ENCODE results near the gene IKZF3.

Gene IKZF3

GRCh38 chr17:39841134-39841683 lies 22.9 kb downstream of the IKZF3 start:
- no peak for TF ChIP-seq CTCF (conservative IDR thresholded peaks at IDR 0.05; ENCODE audit: low read depth, low read length)
- Histone ChIP-seq H3K4me3 (IDR thresholded peaks at IDR 0.05; ENCODE audit: insufficient read depth, low read depth, low read length) (no peak overlapping the region), H3K4me1 (ENCODE audit: low read depth, poor library complexity, severe bottlenecking) (peaks cover 75% of the 10 kb centered on the region), H2AFZ (ENCODE audit: low read depth) (no peak overlapping the region), H4K20me1 (ENCODE audit: insufficient read depth) (no peaks in the 10 kb centered on the region), H3K27ac (no peak overlapping the region), H3K9ac (no peak overlapping the region), H3K79me2 (ENCODE audit: insufficient read depth, low read depth) (peaks cover 98% of the 10 kb centered on the region), H3K27me3 (ENCODE audit: insufficient read depth, low read depth) (no peaks in the 10 kb centered on the region), H3K36me3 (ENCODE audit: insufficient read depth) (peaks cover 14% of the 10 kb centered on the region; the same call in 1 of the 2 replicates), H3K4me2 (no peak overlapping the region; the same call in 1 of the 2 replicates)

- Histone ChIP-seq H3K4me3 (IDR thresholded peaks at IDR 0.05; ENCODE audit: insufficient read depth, low read depth, low read length) (no peak overlapping the region), H3K36me3 (ENCODE audit: insufficient read depth) (peaks cover 14% of the 10 kb centered on the region; the same call in 1 of the 2 replicates), H3K4me2 (no peak overlapping the region), H3K4me1 (ENCODE audit: low read depth, poor library complexity, severe bottlenecking) (peaks cover 75% of the 10 kb centered on the region), H3K27ac (no peak overlapping the region), H3K27me3 (ENCODE audit: insufficient read depth, low read depth) (no peaks in the 10 kb centered on the region), H4K20me1 (ENCODE audit: insufficient read depth) (no peaks in the 10 kb centered on the region), H3K79me2 (ENCODE audit: insufficient read depth, low read depth) (peaks cover 98% of the 10 kb centered on the region), H2AFZ (ENCODE audit: low read depth) (no peak overlapping the region), H3K9ac (no peak overlapping the region)
- no peak; the same call in 1 of the 2 replicates for TF ChIP-seq CTCF (conservative IDR thresholded peaks at IDR 0.05; ENCODE audit: low read depth, low read length)
These were observed 25.3 kb downstream of the IKZF3 start for GRCh38 chr17:39838784-39839183.

GRCh38 chr17:39838057-39838456 lies 26.1 kb downstream of the IKZF3 start:
- Histone ChIP-seq H3K4me3 (IDR thresholded peaks at IDR 0.05; ENCODE audit: insufficient read depth, low read depth, low read length) (no peak overlapping the region), H3K27ac (no peak overlapping the region), H2AFZ (ENCODE audit: low read depth) (no peak overlapping the region), H3K27me3 (ENCODE audit: insufficient read depth, low read depth) (no peaks in the 10 kb centered on the region), H4K20me1 (ENCODE audit: insufficient read depth) (no peaks in the 10 kb centered on the region), H3K4me2 (no peak overlapping the region), H3K79me2 (ENCODE audit: insufficient read depth, low read depth) (peaks cover 96% of the 10 kb centered on the region), H3K4me1 (ENCODE audit: low read depth, poor library complexity, severe bottlenecking) (peaks cover 75% of the 10 kb centered on the region), H3K9ac (no peak overlapping the region), H3K36me3 (ENCODE audit: insufficient read depth) (peaks cover 14% of the 10 kb centered on the region; the same call in 1 of the 2 replicates)
- TF ChIP-seq CTCF (conservative IDR thresholded peaks at IDR 0.05; ENCODE audit: low read depth, low read length): no peak

GRCh38 chr17:39836117-39836516 lies 28.0 kb downstream of the IKZF3 start:
- no peaks in the 10 kb centered on the region for H4K20me1 ChIP-seq (ENCODE audit: insufficient read depth)
- H2AFZ ChIP-seq (ENCODE audit: low read depth): no peak overlapping the region
- H3K36me3 ChIP-seq (ENCODE audit: insufficient read depth): peaks cover 21% of the 10 kb centered on the region; the same call in 1 of the 2 replicates
- no peak overlapping the region for H3K4me3 ChIP-seq (IDR thresholded peaks at IDR 0.05; ENCODE audit: insufficient read depth, low read depth, low read length)
- no peak for TF ChIP-seq CTCF (conservative IDR thresholded peaks at IDR 0.05; ENCODE audit: low read depth, low read length)
- no peak overlapping the region for H3K9ac ChIP-seq
- H3K4me1 ChIP-seq (ENCODE audit: low read depth, poor library complexity, severe bottlenecking): peaks cover 66% of the 10 kb centered on the region
- no peaks in the 10 kb centered on the region for H3K27me3 ChIP-seq (ENCODE audit: insufficient read depth, low read depth)
- H3K4me2 ChIP-seq: no peak overlapping the region
- peaks cover 95% of the 10 kb centered on the region for H3K79me2 ChIP-seq (ENCODE audit: insufficient read depth, low read depth)
- H3K27ac ChIP-seq: no peak overlapping the region
